Astrocyte of the cerebellum (primary cell): ENCODE data around the gene DOCK1.
A peak's percentile ranks its signal among the peaks of the same experiment; 100 is the strongest.

Experiments
- DNase-seq: peaks from one replicate; pipeline ENCODE4 v3.0.0-alpha.2; 2011; ENCODE audit warnings: low read depth
- H3K4me3 ChIP-seq: 2 replicates; pipeline ENCODE4 v1.5.1; 2011; ENCODE audit warnings: mild to moderate bottlenecking, low read depth, low read length, moderate library complexity
- in situ Hi-C: cut with HindIII; loops from 2 replicates; pipeline ENCODE4 v1.10.0; 2017; ENCODE audit warnings: low sequenced_read_pairs
- TF ChIP-seq, protein P1 (sequence below): IDR thresholded peaks from 2 replicates; pipeline ENCODE4 v1.5.1; 2012; ENCODE audit warnings: low read length, low read depth, moderate library complexity, mild to moderate bottlenecking; ENCODE audit errors: missing control alignments

DOCK1 gene

DNA sequence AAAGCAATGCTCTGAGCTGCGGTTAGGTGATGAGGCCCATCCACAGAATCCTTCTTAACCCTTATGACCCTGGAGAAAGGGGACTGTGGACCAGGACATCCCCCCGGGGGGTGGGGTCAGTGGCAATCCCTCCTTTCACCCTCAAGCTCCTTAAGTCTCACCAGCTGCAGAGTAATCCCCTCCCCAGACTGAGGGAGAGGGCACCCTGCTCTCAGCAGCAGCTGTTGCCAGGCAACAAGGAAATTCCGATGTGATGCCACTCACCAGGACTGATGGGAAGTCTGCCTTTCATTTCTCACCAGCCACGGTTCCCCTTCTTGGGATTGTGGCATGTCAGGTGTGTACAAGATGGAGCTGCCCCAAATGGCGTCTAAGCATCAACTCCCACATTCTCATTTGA is 129.6 kb downstream of the DOCK1 start:
- H3K4me3 ChIP-seq: no peak overlapping the region
- in situ Hi-C loops: no loop called here
- DNase-seq: no peak
- TF ChIP-seq, protein P1, sequence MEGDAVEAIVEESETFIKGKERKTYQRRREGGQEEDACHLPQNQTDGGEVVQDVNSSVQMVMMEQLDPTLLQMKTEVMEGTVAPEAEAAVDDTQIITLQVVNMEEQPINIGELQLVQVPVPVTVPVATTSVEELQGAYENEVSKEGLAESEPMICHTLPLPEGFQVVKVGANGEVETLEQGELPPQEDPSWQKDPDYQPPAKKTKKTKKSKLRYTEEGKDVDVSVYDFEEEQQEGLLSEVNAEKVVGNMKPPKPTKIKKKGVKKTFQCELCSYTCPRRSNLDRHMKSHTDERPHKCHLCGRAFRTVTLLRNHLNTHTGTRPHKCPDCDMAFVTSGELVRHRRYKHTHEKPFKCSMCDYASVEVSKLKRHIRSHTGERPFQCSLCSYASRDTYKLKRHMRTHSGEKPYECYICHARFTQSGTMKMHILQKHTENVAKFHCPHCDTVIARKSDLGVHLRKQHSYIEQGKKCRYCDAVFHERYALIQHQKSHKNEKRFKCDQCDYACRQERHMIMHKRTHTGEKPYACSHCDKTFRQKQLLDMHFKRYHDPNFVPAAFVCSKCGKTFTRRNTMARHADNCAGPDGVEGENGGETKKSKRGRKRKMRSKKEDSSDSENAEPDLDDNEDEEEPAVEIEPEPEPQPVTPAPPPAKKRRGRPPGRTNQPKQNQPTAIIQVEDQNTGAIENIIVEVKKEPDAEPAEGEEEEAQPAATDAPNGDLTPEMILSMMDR: no peak

DNA sequence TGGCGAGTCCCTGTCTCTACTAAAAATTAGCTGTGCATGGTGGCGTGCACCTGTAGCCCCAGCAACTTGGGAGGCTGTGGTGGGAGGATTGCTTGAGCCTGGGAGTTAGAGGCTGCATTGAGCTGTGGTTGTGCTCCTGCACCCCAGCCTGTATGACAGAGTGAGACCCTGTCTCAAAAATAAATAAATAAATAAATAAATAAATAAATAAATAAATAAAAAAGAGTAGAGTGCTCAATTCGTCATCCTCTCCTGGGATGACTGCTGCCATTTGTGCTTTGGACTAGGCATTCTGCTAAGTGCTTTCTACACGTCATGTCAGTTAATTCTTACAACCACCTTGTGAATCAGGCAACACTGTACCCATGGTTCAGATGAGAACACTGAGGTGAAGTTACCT is 130.6 kb downstream of the DOCK1 start:
- TF ChIP-seq, protein P1: no peak
- DNase-seq: no peak
- H3K4me3 ChIP-seq: no peak overlapping the region
- in situ Hi-C loops: no loop called here

DNA sequence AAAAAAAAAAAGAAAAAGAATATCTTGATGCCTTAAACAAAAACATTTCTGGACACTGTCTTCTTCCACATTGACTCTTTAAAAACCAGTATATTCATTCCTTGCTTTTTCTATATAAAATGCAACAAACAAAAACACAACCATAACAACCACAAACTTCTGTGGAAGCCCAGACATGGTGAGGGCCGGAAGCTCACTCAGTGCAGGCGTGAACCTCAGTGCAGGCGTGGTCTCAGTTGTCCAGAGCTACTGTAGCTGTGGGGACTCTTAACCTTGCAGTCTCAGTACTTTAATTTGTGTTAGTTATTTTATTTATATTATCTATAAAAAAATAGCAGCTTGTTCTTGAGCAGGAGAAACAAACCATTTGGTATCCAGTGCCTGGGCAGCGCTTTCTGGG is 131.8 kb downstream of the DOCK1 start:
- in situ Hi-C loops: no loop called here
- TF ChIP-seq, protein P1: no peak
- no peak overlapping the region for H3K4me3 ChIP-seq
- no peak for DNase-seq

DNA sequence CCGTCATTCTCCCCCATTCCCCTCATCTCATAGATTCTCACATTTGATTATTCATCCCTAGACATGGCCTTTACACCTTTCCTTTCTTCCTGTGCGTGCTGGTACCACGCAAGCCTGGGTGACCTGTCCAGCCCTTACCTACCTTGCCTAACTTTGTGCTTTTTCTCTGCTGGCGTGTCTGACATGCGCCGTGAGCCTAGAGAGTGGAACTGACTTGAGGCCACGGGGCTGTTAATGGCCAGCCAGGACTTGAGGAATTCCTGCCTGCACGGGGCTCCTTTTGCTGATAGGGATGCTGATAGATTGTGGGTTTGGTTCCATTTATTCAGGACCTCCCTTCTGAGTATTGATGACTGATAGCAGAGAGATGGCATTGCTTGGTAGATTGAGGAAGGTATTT is 134.2 kb downstream of the DOCK1 start:
- TF ChIP-seq, protein P1: no peak
- in situ Hi-C loops: no loop called here
- H3K4me3 ChIP-seq: no peak overlapping the region
- no peak for DNase-seq

DNA sequence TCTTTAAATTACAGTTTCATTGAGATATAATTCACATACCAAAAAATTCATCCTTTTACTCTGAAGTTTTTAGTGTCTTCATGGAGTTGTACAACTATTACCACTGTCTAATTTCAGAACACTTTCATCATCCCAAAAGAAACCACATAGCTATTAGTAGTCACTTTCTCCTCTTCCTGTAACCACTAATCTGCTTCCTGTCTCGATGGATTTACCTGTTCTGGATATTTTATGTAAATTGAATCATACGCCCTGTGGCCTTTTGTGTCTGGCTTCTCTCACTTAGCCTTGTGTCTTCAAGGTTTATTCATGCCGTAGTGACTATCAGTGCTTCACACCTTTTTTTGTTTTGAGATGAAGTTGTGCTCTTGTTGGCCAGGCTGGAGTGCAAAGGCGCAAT is 135.5 kb downstream of the DOCK1 start:
- TF ChIP-seq, protein P1: no peak
- in situ Hi-C loops: no loop called here
- H3K4me3 ChIP-seq: no peak overlapping the region
- no peak for DNase-seq

DNA sequence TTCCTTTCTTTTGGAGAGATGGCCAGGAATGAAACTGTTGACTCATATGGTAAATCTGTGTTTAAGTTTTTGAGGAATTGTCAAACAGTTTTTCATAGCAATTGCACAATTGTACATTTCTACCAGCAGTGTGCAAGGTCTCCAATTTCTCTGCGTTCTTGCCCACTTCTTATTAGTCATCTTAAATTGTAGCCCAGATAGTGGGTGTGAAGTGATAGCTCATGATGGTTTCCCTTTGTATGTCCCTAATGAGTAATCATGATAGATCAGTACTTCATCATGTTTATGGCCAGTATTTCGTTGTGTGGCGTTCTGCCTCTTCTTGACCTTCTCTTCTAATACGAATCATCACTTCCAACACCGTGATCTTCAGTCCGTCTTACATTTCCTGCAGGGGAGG is 136.3 kb downstream of the DOCK1 start:
- no peak overlapping the region for H3K4me3 ChIP-seq
- TF ChIP-seq, protein P1: no peak
- DNase-seq: peak; percentile 40
- in situ Hi-C loops: no loop called here

DNA sequence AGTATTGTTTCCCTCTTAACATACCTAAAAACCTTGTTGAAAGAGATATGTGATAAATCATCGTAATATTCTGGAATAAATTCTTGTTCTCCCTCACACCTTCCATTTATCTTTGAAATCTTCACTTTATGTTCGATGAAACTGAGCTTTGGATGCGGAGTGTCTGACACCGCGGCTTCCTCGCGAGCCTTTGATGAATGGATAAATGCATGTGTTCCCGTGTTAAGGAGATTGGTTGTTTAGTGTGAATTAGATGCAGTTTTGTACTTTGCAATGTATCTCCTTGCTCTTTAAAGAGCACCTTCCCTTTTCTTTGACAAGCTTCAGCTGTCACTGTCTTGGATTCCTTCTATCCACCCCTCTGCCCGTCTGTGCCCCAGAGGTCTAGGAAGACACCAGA is 138.1 kb downstream of the DOCK1 start:
- DNase-seq: no peak
- TF ChIP-seq, protein P1: no peak
- H3K4me3 ChIP-seq: no peak overlapping the region
- in situ Hi-C loops: no loop called here
